H1 (cell line): ENCODE measurements around the gene LYZ. TPM values are rescaled to one million over a fixed set of nuclear protein-coding genes. Genes with fewer than 3 reads are reported as not detected.

Experiments
- CTCF ChIA-PET: fragments of 300-600 bp; sonication (Branson Sonifier 250); formaldehyde crosslinking; loops from one replicate; lab custom pipeline; 2021; ENCODE audit not compliant: partially characterized antibody; lab: Charles Lee
- POLR2A ChIA-PET: fragments of 300-600 bp; sonication (Branson Sonifier 250); formaldehyde crosslinking; loops from one replicate; lab custom pipeline; 2021; ENCODE audit warnings: inconsistent platforms; ENCODE audit not compliant: partially characterized antibody; lab: Charles Lee
- DNase-seq, 2 experiments: peaks; one replicate each; pipeline versions ENCODE4 v3.0.0 to v3.0.0-alpha.2; 2010 to 2022; ENCODE audit warnings: low spot score in 2 of 2, low read depth in 1 of 2, mixed read lengths in 1 of 2
- FAIRE-seq: peaks from 2 replicates; lab custom pipeline; 2011; peaks lifted over from hg19 to GRCh38; lab: Jason Lieb, UNC
- H2AFZ ChIP-seq: 2 replicates; pipeline ENCODE4 v1.8.1; 2012; ENCODE audit warnings: low read length, inconsistent platforms
- H2AK5ac ChIP-seq: 2 replicates; pipeline ENCODE4 v1.6.1; 2013; ENCODE audit warnings: low read depth, low read length
- H2BK120ac ChIP-seq: replicated peaks from 2 replicates; pipeline ENCODE3; 2013; ENCODE audit warnings: low read depth, low read length, inconsistent platforms
- H2BK12ac ChIP-seq: 2 replicates; pipeline ENCODE4 v1.6.1; 2013; ENCODE audit warnings: low read depth, low read length
- H2BK15ac ChIP-seq: 2 replicates; pipeline ENCODE4 v1.6.1; 2013; ENCODE audit warnings: low read length
- H2BK20ac ChIP-seq: 2 replicates; pipeline ENCODE4 v1.6.1; 2013; ENCODE audit warnings: low read length
- H2BK5ac ChIP-seq: 2 replicates; pipeline ENCODE4 v1.6.1; 2013; ENCODE audit warnings: low read depth, low read length
- H3K14ac ChIP-seq: 2 replicates; pipeline ENCODE4 v1.6.1; 2013; ENCODE audit warnings: inconsistent platforms; ENCODE audit not compliant: insufficient read length
- H3K18ac ChIP-seq: 2 replicates; pipeline ENCODE4 v1.6.1; 2013; ENCODE audit warnings: low read length; ENCODE audit errors: extremely low read depth
- H3K23ac ChIP-seq: 2 replicates; pipeline ENCODE4 v1.6.1; 2013; ENCODE audit warnings: inconsistent platforms; ENCODE audit not compliant: insufficient read length
- H3K23me2 ChIP-seq: 2 replicates; pipeline ENCODE4 v1.6.1; 2013; ENCODE audit warnings: low read depth, low read length
- H3K27ac ChIP-seq: 2 replicates; pipeline ENCODE4 v1.6.1; 2011; ENCODE audit warnings: low read depth, low read length, inconsistent platforms
- H3K27me3 ChIP-seq, 4 experiments: replicated peaks in 1 of 4; 1 replicate in 1 of 4; 2 replicates in 3 of 4; pipeline versions ENCODE4 v1.6.1 to v1.8.1; 2011 to 2013; ENCODE audit warnings: low read length in 3 of 4, mild to moderate bottlenecking in 3 of 4, inconsistent platforms in 2 of 4, mixed read lengths in 2 of 4, moderate library complexity in 1 of 4; ENCODE audit not compliant: control insufficient read depth in 3 of 4, insufficient read depth in 3 of 4; ENCODE audit errors: extremely low read depth in 1 of 4
- H3K36me3 ChIP-seq, 4 experiments: 2 replicates each; pipeline versions ENCODE4 v1.6.1 to v1.8.1; 2011 to 2013; ENCODE audit warnings: mild to moderate bottlenecking in 4 of 4, low read length in 3 of 4, moderate library complexity in 2 of 4, control low read depth in 1 of 4, inconsistent platforms in 1 of 4; ENCODE audit not compliant: insufficient read depth in 4 of 4, control insufficient read depth in 2 of 4
- H3K4ac ChIP-seq: replicated peaks from 2 replicates; pipeline ENCODE3; 2013; ENCODE audit warnings: low read length, low read depth, mixed read lengths, inconsistent platforms; ENCODE audit not compliant: insufficient read length
- H3K4me1 ChIP-seq, 4 experiments: replicated peaks in 1 of 4; 1 replicate in 1 of 4; 2 replicates in 3 of 4; pipeline versions ENCODE4 v1.6.1 to v1.8.1; 2011 to 2013; ENCODE audit warnings: low read length in 3 of 4, inconsistent platforms in 2 of 4, mixed read lengths in 1 of 4; ENCODE audit not compliant: insufficient read depth in 4 of 4, control insufficient read depth in 3 of 4
- H3K4me2 ChIP-seq, 2 experiments: 2 replicates each; pipeline versions ENCODE4 v1.6.1 to v1.8.1; 2011 to 2013; ENCODE audit warnings: low read depth in 2 of 2, low read length in 2 of 2, control low read depth in 1 of 2, inconsistent platforms in 1 of 2, mild to moderate bottlenecking in 1 of 2; ENCODE audit not compliant: insufficient read depth in 1 of 2
- H3K4me3 ChIP-seq, 4 experiments: fragments of 200-600, 300-600 bp in 1 of 4; sonication (generic), shearing (Covaris generic), sonication (Bioruptor Twin) in 1 of 4; 2 replicates each; pipeline versions ENCODE4 v1.5.1 to v1.8.1; 2011 to 2016; ENCODE audit warnings: low read length in 4 of 4, low read depth in 3 of 4, control low read depth in 2 of 4, inconsistent platforms in 2 of 4, mild to moderate bottlenecking in 2 of 4, mixed read lengths in 1 of 4, moderate library complexity in 1 of 4; ENCODE audit not compliant: insufficient read depth in 2 of 4; ENCODE audit errors: extremely low read depth in 1 of 4
- H3K56ac ChIP-seq: replicated peaks from 2 replicates; pipeline ENCODE3; 2013; ENCODE audit warnings: low read depth, mild to moderate bottlenecking, mixed read lengths, low read length, inconsistent platforms; ENCODE audit not compliant: insufficient read length
- H3K79me1 ChIP-seq: 2 replicates; pipeline ENCODE4 v1.6.1; 2013; ENCODE audit warnings: low read depth, low read length, control low read depth
- H3K79me2 ChIP-seq, 2 experiments: 2 replicates each; pipeline versions ENCODE4 v1.6.1 to v1.8.1; 2012 to 2013; ENCODE audit warnings: low read length in 2 of 2, mild to moderate bottlenecking in 2 of 2, inconsistent platforms in 1 of 2; ENCODE audit not compliant: insufficient read depth in 2 of 2, control insufficient read depth in 1 of 2
- H3K9ac ChIP-seq, 4 experiments: replicated peaks in 1 of 4; 1 replicate in 1 of 4; 2 replicates in 3 of 4; pipeline versions ENCODE4 v1.6.1 to v1.8.1; 2011 to 2013; ENCODE audit warnings: low read depth in 3 of 4, low read length in 3 of 4, control low read depth in 2 of 4, mild to moderate bottlenecking in 2 of 4, moderate library complexity in 2 of 4, inconsistent platforms in 1 of 4; ENCODE audit errors: extremely low read depth in 1 of 4
- H3K9me3 ChIP-seq, 2 experiments: 2 replicates each; pipeline versions ENCODE4 v1.6.1 to v1.8.1; 2012 to 2013; ENCODE audit warnings: mild to moderate bottlenecking in 2 of 2, moderate library complexity in 2 of 2, control low read depth in 1 of 2, inconsistent platforms in 1 of 2, low read depth in 1 of 2, low read length in 1 of 2, mixed read lengths in 1 of 2; ENCODE audit not compliant: insufficient read depth in 2 of 2
- H4K20me1 ChIP-seq, 2 experiments: replicated peaks in 1 of 2; 2 replicates each; pipeline versions ENCODE3 to v1.8.1; 2011 to 2013; ENCODE audit warnings: inconsistent platforms in 2 of 2, low read length in 2 of 2, mild to moderate bottlenecking in 1 of 2; ENCODE audit not compliant: insufficient read depth in 2 of 2, control insufficient read depth in 1 of 2
- H4K5ac ChIP-seq: 2 replicates; pipeline ENCODE4 v1.6.1; 2013; ENCODE audit warnings: low read length, low read depth, mixed read lengths, inconsistent platforms; ENCODE audit not compliant: insufficient read length
- H4K8ac ChIP-seq: 2 replicates; pipeline ENCODE4 v1.8.0; 2013; ENCODE audit warnings: mild to moderate bottlenecking, moderate library complexity, low read length, inconsistent platforms; ENCODE audit not compliant: insufficient read depth; ENCODE audit errors: extremely low read depth
- H4K91ac ChIP-seq: replicated peaks from 2 replicates; pipeline ENCODE3; 2013; ENCODE audit warnings: low read length, mixed read lengths, inconsistent platforms; ENCODE audit not compliant: insufficient read length
- CTCF ChIP-seq, 3 experiments: IDR thresholded peaks; 1 replicate in 2 of 3; 2 replicates in 1 of 3; pipeline versions ENCODE4 v1.5.1 to v1.6.1; 2011; ENCODE audit warnings: low read length in 3 of 3, mild to moderate bottlenecking in 3 of 3, inconsistent platforms in 2 of 3, low read depth in 1 of 3, moderate library complexity in 1 of 3; ENCODE audit not compliant: insufficient read depth in 1 of 3; ENCODE audit errors: control extremely low read depth in 1 of 3
- EGR1 ChIP-seq: IDR thresholded peaks from 2 replicates; pipeline ENCODE4 v1.6.1; 2011; ENCODE audit warnings: low read depth, low read length, borderline replicate concordance
- EP300 ChIP-seq, 2 experiments: IDR thresholded peaks; 1 replicate in 1 of 2; 2 replicates in 1 of 2; pipeline ENCODE4 v1.6.1; 2011 to 2012; ENCODE audit warnings: low read depth in 2 of 2, low read length in 2 of 2, mild to moderate bottlenecking in 2 of 2, borderline replicate concordance in 1 of 2, inconsistent platforms in 1 of 2, moderate library complexity in 1 of 2
- FOSL1 ChIP-seq: IDR thresholded peaks from 2 replicates; pipeline ENCODE4 v1.6.1; 2011; ENCODE audit warnings: mild to moderate bottlenecking, low read depth, low read length, moderate library complexity; ENCODE audit not compliant: insufficient read depth
- KDM4A ChIP-seq: IDR thresholded peaks from one replicate; pipeline ENCODE4 v1.7.1; 2012; ENCODE audit warnings: low read depth, mild to moderate bottlenecking, moderate library complexity, low read length, inconsistent platforms; ENCODE audit not compliant: severe bottlenecking
- MAX ChIP-seq: IDR thresholded peaks from 2 replicates; pipeline ENCODE4 v1.6.1; 2012; ENCODE audit warnings: inconsistent platforms
- POU5F1 ChIP-seq: IDR thresholded peaks from 2 replicates; pipeline ENCODE4 v1.6.1; 2011; ENCODE audit warnings: low read depth, mild to moderate bottlenecking, low read length, moderate library complexity
- RBBP5 ChIP-seq: IDR thresholded peaks from 2 replicates; pipeline ENCODE4 v1.7.1; 2012; ENCODE audit warnings: low read depth, mild to moderate bottlenecking, inconsistent platforms, low read length, moderate library complexity, borderline replicate concordance
- SP2 ChIP-seq: IDR thresholded peaks from 2 replicates; pipeline ENCODE4 v1.6.1; 2012; ENCODE audit warnings: mild to moderate bottlenecking, low read length, inconsistent platforms
- ZNF274 ChIP-seq: IDR thresholded peaks from 2 replicates; pipeline ENCODE4 v1.7.0; 2012; ENCODE audit warnings: low read length, borderline replicate concordance; ENCODE audit errors: extremely low read depth
- WGBS, 2 experiments: shearing (Covaris generic) in 1 of 2; methylation state at CpG; one replicate each; pipeline versions ENCODE4 v1.1.6 to v1.1.7; 2013 to 2015; ENCODE audit warnings: low lambda C conversion rate in 2 of 2, mixed read lengths in 2 of 2, inconsistent platforms in 1 of 2, low coverage in 1 of 2, missing lambda C conversion rate in 1 of 2; ENCODE audit not compliant: insufficient replicate concordance in 2 of 2, insufficient coverage in 1 of 2, insufficient read length in 1 of 2; ENCODE audit errors: extremely low coverage in 1 of 2, missing lambda C conversion rate in 1 of 2; 5-methylcytosine and 5-hydroxymethylcytosine counted together
- polyA plus RNA-seq, 7 experiments: library from polyadenylated mRNA; depleted of rRNA in 3 of 7; stranded (reverse) in 5 of 7; unstranded in 2 of 7; fragments of >200 nt in 5 of 7; fragments of 200-250 nt in 2 of 7; gene quantifications; 1 replicate in 5 of 7; 2 replicates in 1 of 7; 4 replicates in 1 of 7; pipeline versions ENCODE4 v1.2.1 to v1.2.3, GENCODE V29; 2011 to 2013; ENCODE audit warnings: missing spikeins in 2 of 7, mixed read lengths in 2 of 7
- total RNA-seq: library from RNA; stranded (reverse); fragmentation: NEBNext Ultra II Directional; extraction: Animal tissue kit (Norgen Biotek cat#: 25700); gene quantifications from 2 replicates; pipeline ENCODE4 v1.2.1, GENCODE V29; 2021

The LYZ gene
- total and polyA plus RNA-seq, 2 of the 8 experiments (the other 6 are each of a cell fraction or from before 2014, with no cell fraction given): not detected

GRCh38 chr12:69318225-69318624 is 30.0 kb upstream of the LYZ start:
- Histone ChIP-seq H3K79me2 (no peaks in the 10 kb centered on the region), H3K36me3 (no peaks in the 10 kb centered on the region), H2BK20ac (no peak overlapping the region), H3K79me1 (no peaks in the 10 kb centered on the region), H3K4ac (no peak overlapping the region), H3K14ac (no peak overlapping the region), H4K8ac (no peak overlapping the region), H2BK5ac (no peak overlapping the region), H2AK5ac (no peak overlapping the region), H4K20me1 (no peaks in the 10 kb centered on the region), H2BK120ac (no peak overlapping the region), H3K27ac (no peak overlapping the region), H3K56ac (no peak overlapping the region), H3K4me2 (no peak overlapping the region), H3K27me3 (no peaks in the 10 kb centered on the region), H4K91ac (no peak overlapping the region), H3K23ac (no peak overlapping the region), H3K9ac (no peak overlapping the region), H2AFZ (no peak overlapping the region), H3K18ac (no peak overlapping the region), H2BK12ac (no peak overlapping the region), H3K4me3 (no peak overlapping the region), H2BK15ac (no peak overlapping the region), H3K9me3 (peaks cover 8% of the 10 kb centered on the region in 2 experiments; a peak in 2 of 4 replicates), H3K4me1 (peaks cover 0 to 4% (median 0%) of the 10 kb centered on the region in 4 experiments; a peak in 2 of 7 replicates), H3K23me2 (no peaks in the 10 kb centered on the region), H4K5ac (no peak overlapping the region)
- DNase-seq (no peak), FAIRE-seq (no peak)
- TF ChIP-seq EP300 (IDR thresholded peaks at IDR 0.05; ENCODE audit: borderline replicate concordance in 1 of 2, low read depth in 2 of 2, low read length in 2 of 2): no peak
- no peak for TF ChIP-seq POU5F1
- TF ChIP-seq EGR1: no peak
- TF ChIP-seq CTCF (IDR thresholded peaks at IDR 0.05; ENCODE audit: control extremely low read depth in 1 of 3, insufficient read depth in 1 of 3, low read depth in 1 of 3, low read length in 3 of 3): no peak
- TF ChIP-seq KDM4A: no peak
- TF ChIP-seq SP2: no peak
- no peak for TF ChIP-seq MAX
- TF ChIP-seq FOSL1: no peak
- TF ChIP-seq RBBP5: no peak
- no peak for TF ChIP-seq ZNF274
- CTCF ChIA-PET: interaction anchor here (1.3 kb wide), 1 partner anchor 39 kb away, joined by 4 read pairs; no protein-coding TSS in a partner anchor
- 93% methylated on average over 2 of the region's 2 CpGs; no CpG with 5 or more reads in 1 of the 2 experiments for WGBS, 2 experiments
- POLR2A ChIA-PET: no interaction called here
